OCI-LY7 (cell line): ENCODE data around the gene ARHGAP26.

Experiments used
- CTCF ChIP-seq: fragments of 200-600 bp; sonication (generic); conservative IDR thresholded peaks from 2 replicates; pipeline ENCODE4 v1.5.1; 2014; ENCODE audit warnings: mild to moderate bottlenecking, antibody characterized with exemption, low read length, moderate library complexity, mixed read lengths
- EZH2phosphoT487 ChIP-seq: fragments of 200-600 bp; sonication (generic); IDR thresholded peaks from 2 replicates; pipeline ENCODE4 v1.6.1; 2018; ENCODE audit warnings: low read depth, borderline replicate concordance, mild to moderate bottlenecking, mixed run types, antibody characterized with exemption, low read length, moderate library complexity, mixed read lengths

- no peak for TF ChIP-seq CTCF
- no peak for TF ChIP-seq EZH2phosphoT487
Observed at GRCh38 chr5:142720641-142721271, 49.4 kb upstream of the ARHGAP26 start.
